Dermis microvascular lymphatic vessel endothelial cell (primary cell): ENCODE results near the gene PCDH19. TPM values are rescaled to one million over a fixed set of nuclear protein-coding genes. Genes with fewer than 3 reads are reported as not detected.

Experiments
- DNase-seq, 2 donors: peaks; one replicate each; pipeline versions ENCODE4 v3.0.0 to v3.0.0-alpha.2; 2010; ENCODE audit warnings: low read depth in 2 of 2
- total RNA-seq: library from RNA; depleted of rRNA; stranded (reverse); fragments of >200 nt; gene quantifications from 2 replicates; pipeline ENCODE4 v1.2.1, GENCODE V29; 2014

PCDH19 gene
- total RNA-seq, 1 donor from 2014 or later, result 0.13 TPM

DNA sequence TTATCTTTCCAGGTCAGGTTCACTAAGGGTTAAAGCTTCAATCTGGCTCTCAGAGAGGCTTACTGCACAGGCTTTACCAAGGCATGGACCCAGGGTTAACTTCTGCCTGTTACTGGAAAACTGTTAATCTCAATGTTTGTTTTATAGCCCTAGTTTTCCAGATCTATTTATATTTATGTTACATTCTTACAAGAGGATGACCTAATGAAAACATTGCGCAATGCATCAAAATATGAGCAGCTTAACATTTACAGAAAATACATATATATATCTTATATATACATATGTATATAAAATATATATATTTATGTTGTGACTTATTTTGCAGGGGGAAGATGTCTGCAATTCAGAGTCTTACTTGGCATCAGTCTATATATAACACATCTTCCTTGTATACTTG lies 112.3 kb downstream of the PCDH19 start:
- DNase-seq, result no peak

DNA sequence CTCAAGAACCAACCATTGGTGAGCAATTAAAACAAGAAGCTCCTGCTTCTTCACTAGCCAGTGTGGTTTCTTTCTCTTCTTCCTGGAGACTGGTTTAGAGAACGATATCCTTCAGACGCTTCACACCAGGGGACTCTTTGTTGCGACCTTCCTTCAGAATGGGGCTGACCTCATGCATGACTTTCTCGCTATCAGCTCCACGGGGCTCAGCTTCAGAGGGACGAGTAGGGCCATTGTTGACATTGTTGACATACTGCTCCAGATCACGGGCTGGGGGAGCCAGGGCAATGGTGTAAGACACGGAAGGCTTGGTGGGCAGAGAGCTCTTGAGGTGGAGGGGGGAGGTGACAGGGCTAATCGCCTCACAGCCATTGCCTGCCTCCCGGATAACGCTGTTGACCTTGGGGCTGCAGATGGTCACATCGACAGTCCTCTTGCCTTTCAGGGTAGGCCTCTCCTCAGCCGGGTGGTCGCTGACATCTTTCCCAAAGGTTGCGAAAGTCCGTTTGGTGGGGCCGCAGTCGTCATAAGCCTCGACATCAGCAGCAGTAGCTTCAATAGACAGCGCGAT lies 113.8 kb downstream of the PCDH19 start:
- no peak for DNase-seq

DNA sequence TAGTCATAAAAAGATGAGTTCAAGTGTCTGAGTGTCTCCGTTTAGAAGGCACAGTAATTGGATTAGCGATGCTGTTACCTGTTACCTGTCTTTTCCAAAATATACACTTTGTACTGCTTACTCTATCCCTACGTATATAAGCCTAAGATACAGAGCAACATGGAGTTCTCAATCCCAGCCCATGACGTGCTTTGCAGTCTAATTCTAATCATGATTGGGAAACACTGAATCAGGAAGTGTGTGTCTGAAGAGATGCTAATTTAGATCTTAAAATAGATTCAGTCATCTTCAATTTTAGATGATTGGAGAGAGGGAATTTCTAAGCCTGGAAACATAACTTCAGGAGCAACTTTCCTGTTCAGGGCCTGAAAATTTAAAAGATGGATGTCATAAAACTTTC lies 115.1 kb downstream of the PCDH19 start:
- no peak for DNase-seq

DNA sequence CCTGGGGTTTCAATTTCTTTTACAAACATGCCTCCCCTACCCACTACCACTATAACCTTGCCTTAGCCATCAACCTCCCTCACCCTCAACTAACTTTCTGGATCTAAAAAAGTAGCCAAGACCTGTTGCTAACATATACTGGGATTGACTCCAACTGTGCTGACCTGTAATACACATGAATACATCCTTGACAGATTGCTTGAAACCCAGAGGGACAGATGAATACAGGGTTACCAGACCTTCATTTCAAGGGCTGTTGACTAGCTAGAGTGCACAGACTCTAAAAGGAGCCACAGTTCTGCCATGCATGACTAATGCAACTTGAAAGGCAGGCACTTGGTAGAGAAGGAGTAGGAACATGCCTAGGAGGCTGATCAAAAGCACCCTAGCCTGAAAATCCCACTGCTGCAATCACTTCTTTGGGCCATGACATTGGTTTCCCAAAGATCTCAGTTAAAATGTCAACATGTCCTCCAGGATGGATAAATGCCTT lies 121.0 kb downstream of the PCDH19 start:
- DNase-seq, result no peak

DNA sequence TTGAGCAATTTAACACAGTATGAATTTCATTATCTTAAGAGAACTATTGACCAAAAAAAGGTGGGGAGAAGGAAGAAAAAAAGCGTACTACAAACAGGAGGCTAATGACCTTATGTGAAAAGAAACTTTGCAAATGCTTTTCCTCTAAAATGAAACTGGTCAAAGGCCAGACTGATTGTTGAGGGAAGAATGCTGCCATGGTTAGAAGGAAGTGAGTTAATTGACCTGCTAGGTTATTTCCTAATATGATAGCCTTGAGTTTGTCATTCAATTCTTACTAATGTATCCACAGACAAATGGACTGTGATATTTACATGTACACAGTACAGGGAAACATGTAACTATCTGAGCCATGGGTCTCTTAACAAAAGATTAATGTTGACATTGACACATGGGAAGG lies 132.8 kb downstream of the PCDH19 start:
- DNase-seq, result no peak

DNA sequence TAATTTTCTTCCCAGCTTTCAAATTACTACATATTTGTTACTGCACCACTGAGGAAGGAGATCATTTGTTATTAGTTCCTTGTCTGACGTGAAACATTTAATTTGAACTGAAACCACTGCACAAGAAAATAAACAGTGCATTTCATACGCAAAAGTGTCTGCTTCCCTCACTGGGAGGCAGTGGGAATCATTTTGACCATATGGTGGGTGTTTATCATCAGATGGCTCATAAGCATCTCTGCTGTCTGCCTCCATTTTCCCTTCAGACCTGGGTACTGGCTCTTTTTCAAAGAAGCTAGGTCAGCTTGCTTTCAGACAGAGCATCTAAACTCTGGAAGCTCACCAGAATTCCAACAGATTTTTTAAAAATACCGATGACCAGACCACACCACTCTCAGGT lies 135.2 kb downstream of the PCDH19 start:
- no peak for DNase-seq

DNA sequence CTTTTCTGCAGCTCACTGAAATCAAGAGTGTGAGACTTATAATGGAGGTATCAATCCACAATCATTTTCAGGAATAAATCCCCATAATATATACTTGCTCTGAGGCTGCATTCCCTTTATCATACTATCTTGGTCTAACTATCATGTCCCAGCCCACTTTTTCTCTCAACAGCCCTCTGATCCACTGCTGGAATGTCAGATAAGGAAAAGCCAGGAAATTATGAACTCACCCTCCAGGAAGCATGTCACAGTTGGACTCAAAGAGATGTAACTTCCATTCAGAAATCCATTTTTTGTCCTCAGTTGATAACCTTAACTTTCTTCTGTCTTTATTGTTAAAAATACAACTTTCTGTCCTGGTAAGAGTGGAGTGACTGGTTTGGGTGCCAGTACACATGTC lies 144.9 kb downstream of the PCDH19 start:
- DNase-seq, result no peak

DNA sequence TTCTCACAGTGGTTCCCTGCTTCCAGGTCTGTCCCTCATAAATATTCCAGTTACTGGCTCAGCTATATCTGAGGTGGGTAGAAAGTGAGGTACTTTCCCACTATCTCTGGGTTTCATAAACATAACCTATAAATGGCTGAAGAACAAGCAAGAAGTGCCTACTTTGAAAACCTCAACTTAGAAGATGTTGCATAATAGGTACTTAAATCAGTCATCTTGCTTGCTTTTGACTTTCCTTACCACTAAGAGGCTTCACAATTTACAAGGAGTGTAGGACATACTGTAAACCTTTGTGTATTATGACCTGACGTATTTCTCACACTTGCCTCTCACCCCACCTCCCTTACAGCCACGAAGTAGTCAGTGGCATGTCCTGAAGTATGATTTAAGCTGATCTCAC lies 145.9 kb downstream of the PCDH19 start:
- no peak for DNase-seq

DNA sequence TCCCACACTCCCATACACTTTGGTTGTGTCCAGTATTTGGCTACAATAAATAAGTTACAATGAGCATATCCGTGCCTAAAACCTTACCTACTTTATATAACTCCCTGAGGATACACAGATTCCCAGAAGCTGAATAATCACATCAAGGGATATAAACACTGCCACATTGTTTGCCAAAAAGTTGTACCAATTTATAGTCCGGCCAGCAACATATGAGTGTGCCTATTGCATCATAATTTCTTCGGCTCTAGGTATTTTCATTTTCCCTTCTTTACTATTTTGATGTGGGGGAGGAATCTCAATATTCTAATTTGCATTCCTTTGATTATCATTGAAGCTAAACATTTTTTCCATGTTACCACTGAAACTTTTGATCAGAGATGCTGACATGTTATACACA lies 146.4 kb downstream of the PCDH19 start:
- no peak for DNase-seq

DNA sequence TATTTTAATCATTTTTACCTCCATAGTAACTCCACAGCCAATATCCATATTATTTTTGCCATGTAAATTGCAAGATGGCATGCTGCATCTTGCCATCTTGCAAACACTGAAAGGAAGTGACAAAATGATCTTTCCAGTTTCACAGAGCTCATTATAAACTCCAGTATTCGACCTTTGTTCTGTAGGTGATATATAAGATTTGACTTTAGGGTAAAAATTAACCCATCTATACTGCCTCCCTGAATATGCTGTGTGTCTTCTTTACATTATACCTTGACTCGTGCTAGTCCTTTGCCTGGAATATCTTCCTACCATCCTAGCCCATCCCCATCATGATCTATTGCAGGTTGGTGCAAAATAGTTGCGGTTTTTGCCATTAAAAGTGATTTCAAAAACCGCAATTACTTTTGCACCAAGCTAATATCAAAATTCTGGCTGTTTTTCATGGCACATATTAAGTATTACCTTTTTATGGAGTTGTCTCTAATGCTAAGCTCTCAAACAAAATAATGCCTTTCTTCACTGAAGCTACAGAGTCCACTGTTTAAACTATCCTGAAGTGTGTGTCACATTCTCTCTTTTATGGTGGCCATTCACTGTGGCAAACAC lies 161.1 kb downstream of the PCDH19 start:
- DNase-seq, result no peak

DNA sequence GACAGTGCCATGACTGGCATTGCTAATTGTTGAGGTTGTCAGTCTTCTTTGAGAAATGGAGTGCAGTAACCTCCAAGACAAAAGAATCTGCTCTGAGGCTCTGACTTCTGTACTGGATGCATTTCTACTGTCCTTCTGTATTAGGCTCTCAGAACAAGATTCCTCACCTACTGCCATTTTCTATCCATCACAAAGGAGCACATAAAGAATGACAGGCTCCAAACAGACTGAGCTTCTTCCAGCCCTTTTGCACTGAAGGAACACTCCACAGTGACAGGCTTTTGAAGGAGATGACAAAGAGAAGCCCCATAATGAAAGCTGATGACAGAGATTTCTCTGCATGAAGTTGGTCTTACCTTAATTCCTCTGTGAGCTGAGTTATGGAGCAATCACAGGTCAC lies 162.2 kb downstream of the PCDH19 start:
- DNase-seq, result no peak

DNA sequence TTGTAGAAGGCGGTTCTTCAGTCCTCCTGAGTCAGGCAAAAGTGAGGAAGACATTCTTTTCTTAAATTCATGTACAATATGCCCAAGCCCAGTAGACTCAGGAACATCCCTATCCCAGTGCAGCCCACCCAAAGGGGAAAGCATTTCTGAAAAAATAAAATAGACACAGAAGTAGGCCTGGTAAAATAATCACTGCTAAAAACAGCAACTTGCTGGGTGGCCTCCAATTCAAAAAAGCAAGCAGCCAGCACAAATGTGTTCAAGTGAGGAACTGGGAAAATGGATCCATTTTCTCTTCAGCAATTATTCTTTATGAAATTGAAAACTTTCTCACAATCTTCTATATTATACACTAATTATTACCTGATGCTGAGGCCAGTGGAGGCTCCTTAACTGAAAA lies 165.4 kb downstream of the PCDH19 start:
- DNase-seq, result no peak

Other genes with a start within 250 kb of the PCDH19 start
- gene TNMD, start 174.7 kb upstream of the PCDH19 start, total RNA-seq, result not detected in 2 replicates
- gene TSPAN6, start 226.5 kb upstream of the PCDH19 start, total RNA-seq, result 42.2 and 67.5 TPM in 2 replicates
- gene SRPX2, start 233.9 kb upstream of the PCDH19 start, total RNA-seq, result 1.9 and 4.0 TPM in 2 replicates